GM12873 (cell line): ENCODE measurements around the gene GATAD2A.

Experiments
- CTCF ChIP-seq: IDR thresholded peaks from 2 replicates; pipeline ENCODE4 v1.5.1; 2012; ENCODE audit warnings: low read depth, mild to moderate bottlenecking, moderate library complexity, low read length, control low read depth; ENCODE audit not compliant: insufficient read depth; ENCODE audit errors: missing control alignments

The GATAD2A gene

GRCh38 chr19:19537075-19538048, 131.9 kb downstream of the GATAD2A start:
- TF ChIP-seq CTCF: no peak

- TF ChIP-seq CTCF: no peak
Measured at GRCh38 chr19:19538061-19538784, 132.7 kb downstream of the GATAD2A start, which contains the start of gene CILP2. Gene CILP2, plus strand, starts transcription at chr19:19538265. Its CDS starts 85 bp downstream, at chr19:19538350.

- TF ChIP-seq CTCF: no peak
Measured at GRCh38 chr19:19538785-19539166, 133.3 kb downstream of the GATAD2A start.

DNA sequence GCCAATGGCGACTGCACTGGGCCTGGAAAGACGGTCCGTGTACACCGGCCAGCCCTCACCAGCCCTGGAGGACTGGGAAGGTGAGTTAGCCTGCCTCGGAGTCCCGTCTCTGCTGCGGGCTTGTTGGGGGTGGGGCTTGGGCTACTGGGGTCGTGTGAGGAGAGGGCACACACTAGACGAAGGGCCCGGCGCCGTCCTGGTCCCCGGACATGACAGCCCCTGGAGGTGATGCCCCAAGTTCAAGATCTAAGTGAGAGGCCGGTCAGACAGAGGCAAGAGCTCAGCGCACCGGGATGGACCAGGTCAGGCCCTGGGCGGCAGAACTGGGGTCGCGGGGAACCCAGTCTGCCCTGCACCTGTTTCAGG, 134.2 kb downstream of the GATAD2A start:
- no peak for TF ChIP-seq CTCF

- TF ChIP-seq CTCF: no peak
Measured at GRCh38 chr19:19540064-19540714, 134.7 kb downstream of the GATAD2A start.

DNA sequence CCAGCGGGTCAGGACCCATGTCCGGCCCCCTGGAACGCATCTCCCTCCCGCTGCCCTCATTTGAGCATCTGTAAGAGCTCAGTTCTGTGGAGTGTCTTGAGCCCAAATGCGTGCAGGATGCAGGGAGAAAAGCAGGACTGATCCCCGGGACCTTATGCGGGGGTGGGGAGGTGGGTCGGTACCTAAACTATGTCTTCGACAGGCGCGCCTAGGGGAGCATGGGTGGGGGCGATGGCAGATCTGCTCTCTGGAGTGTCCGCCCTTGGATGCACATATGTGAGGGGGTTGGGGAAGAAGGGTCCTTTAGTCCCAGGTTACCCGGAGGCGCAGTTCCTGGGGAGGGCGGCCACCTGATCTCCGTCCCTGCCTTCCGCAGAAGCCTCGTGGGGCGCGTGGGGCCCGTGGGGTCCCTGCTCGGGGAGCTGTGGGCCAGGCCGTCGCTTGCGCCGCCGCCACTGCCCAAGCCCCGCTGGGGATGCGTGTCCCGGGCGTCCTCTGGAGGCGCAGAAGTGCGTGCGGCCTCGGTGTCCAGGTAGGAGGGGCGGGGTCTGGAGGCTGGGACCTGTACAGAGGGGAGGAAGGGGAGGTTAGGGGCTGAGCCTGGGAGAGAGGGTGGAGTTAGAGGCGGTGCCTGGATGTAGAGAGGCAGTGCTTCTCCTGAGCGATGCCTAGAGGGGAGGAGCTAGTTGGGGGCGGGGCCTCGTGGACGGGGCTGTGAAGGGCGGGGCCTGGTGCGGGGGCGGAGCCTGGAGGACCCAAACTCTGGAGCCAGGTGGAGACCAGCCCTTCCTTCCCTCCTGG, 135.4 kb downstream of the GATAD2A start:
- no peak for TF ChIP-seq CTCF
